GM10266 (cell line): ENCODE data around the gene DNER.

Experiments
- DNase-seq: peaks from one replicate; pipeline ENCODE4 v3.0.0; 2012; ENCODE audit errors: extremely low spot score
- CTCF ChIP-seq: IDR thresholded peaks from 2 replicates; pipeline ENCODE4 v1.5.1; 2012; ENCODE audit warnings: mild to moderate bottlenecking, low read depth; ENCODE audit not compliant: control insufficient read depth, insufficient read depth; ENCODE audit errors: missing control alignments

Gene DNER

GRCh38 chr2:229650901-229651300, 63.5 kb downstream of the DNER start:
- no peak for TF ChIP-seq CTCF

GRCh38 chr2:229650059-229650458, 64.3 kb downstream of the DNER start:
- no peak for DNase-seq
- TF ChIP-seq CTCF = no peak

More at GRCh38 chr2:229650901-229651300, 63.5 kb downstream of the DNER start:
- no peak for DNase-seq

- no peak for DNase-seq
- no peak for TF ChIP-seq CTCF
These were observed 68.1 kb downstream of the DNER start for GRCh38 chr2:229646186-229646723.

- DNase-seq = no peak
- TF ChIP-seq CTCF = no peak
These were observed 72.0 kb downstream of the DNER start for GRCh38 chr2:229642371-229642770.

- TF ChIP-seq CTCF = no peak
- no peak for DNase-seq
These were observed 72.7 kb downstream of the DNER start for GRCh38 chr2:229641676-229642075.

GRCh38 chr2:229640636-229641035, 73.7 kb downstream of the DNER start:
- no peak for DNase-seq
- TF ChIP-seq CTCF = no peak

- no peak for DNase-seq
- TF ChIP-seq CTCF = no peak
These were observed 77.8 kb downstream of the DNER start for GRCh38 chr2:229636571-229636970.
